Measurements from ENCODE around the gene TFAP2C. TPM values are rescaled to one million over a fixed set of nuclear protein-coding genes. Genes with fewer than 3 reads are reported as not detected.

The TFAP2C gene
- total and polyA plus RNA-seq, 9 of the 15 experiments (the other 6 are each of a cell fraction or from before 2014, with no cell fraction given), result 0.03 to 0.04 TPM; not detected in 7

- Histone ChIP-seq H3K4me3 (no peak overlapping the region), H3K9me1 (ENCODE audit: control insufficient read depth, insufficient read depth, low read length) (peaks cover 2% of the 10 kb centered on the region), H3K79me2 (ENCODE audit: control insufficient read depth, insufficient read depth, low read length) (no peaks in the 10 kb centered on the region)
- TF ChIP-seq ATF4 (CRISPR knock-in tag; IDR thresholded peaks at IDR 0.05) (no peak), IRF9 (tag; IDR thresholded peaks at IDR 0.05) (no peak), UBTF (IDR thresholded peaks at IDR 0.05; ENCODE audit: borderline replicate concordance in 1 of 2, low read depth in 2 of 2, low read length in 2 of 2) (no peak), HMG20B (CRISPR knock-in tag; IDR thresholded peaks at IDR 0.05) (no peak), ZNF507 (tag; conservative IDR thresholded peaks at IDR 0.05) (no peak), PML (IDR thresholded peaks at IDR 0.05; ENCODE audit: low read length) (no peak), SRSF3 (IDR thresholded peaks at IDR 0.05; ENCODE audit: insufficient read depth, low read length) (no peak), ZNF121 (CRISPR knock-in tag; conservative IDR thresholded peaks at IDR 0.05) (no peak), KLF16 (IDR thresholded peaks at IDR 0.05) (no peak), PCBP1 (IDR thresholded peaks at IDR 0.05; ENCODE audit: low read depth, low read length, poor library complexity, severe bottlenecking) (no peak), CEBPB (tag; IDR thresholded peaks at IDR 0.05) (no peak), SREBF2 (CRISPR knock-in tag; IDR thresholded peaks at IDR 0.05) (no peak), TFE3 (CRISPR knock-in tag; IDR thresholded peaks at IDR 0.05) (no peak), ZBTB12 (CRISPR knock-in tag; IDR thresholded peaks at IDR 0.05) (no peak)
Measured at GRCh38 chr20:56631990-56632327, 2.9 kb downstream of the TFAP2C start.

More at GRCh38 chr20:56631990-56632327, 2.9 kb downstream of the TFAP2C start:
- Histone ChIP-seq H3K27me3 (ENCODE audit: control insufficient read depth in 2 of 2, insufficient read depth in 2 of 2, low read length in 2 of 2) (peaks cover 34 to 59% of the 10 kb centered on the region in 2 experiments; a peak in 4 of 5 replicates), H4K20me1 (replicated peaks; ENCODE audit: control insufficient read depth, insufficient read depth, low read length) (no peaks in the 10 kb centered on the region), H3K36me3 (ENCODE audit: control insufficient read depth, insufficient read depth, low read length) (no peaks in the 10 kb centered on the region), H3K4me1 (replicated peaks in 1 of 2; ENCODE audit: control insufficient read depth in 2 of 2, insufficient read depth in 2 of 2, low read length in 2 of 2) (peaks cover 0 to 31% of the 10 kb centered on the region in 2 experiments; a peak in 2 of 5 replicates), H2AFZ (ENCODE audit: low read depth, low read length) (no peak overlapping the region), H3K4me2 (ENCODE audit: insufficient read depth, low read length) (no peak overlapping the region), H3K9me3 (replicated peaks; ENCODE audit: control insufficient read depth, insufficient read depth, low read depth, low read length) (no peaks in the 10 kb centered on the region), H3K9ac (ENCODE audit: insufficient read depth in 1 of 2, low read depth in 2 of 2, low read length in 2 of 2) (no peak overlapping the region), H3K27ac (ENCODE audit: extremely low read depth, low read depth, low read length) (no peak overlapping the region)
- in situ Hi-C loops (cut with MboI), result no loop called here
- CTCF ChIA-PET (ENCODE audit: low intra/inter-chr PET ratio), result no interaction called here
- POLR2A ChIA-PET, result no interaction called here
- intact Hi-C loops (cut with micrococcal nuclease), result no loop called here
- DNase-seq (ENCODE audit: extremely low read depth in 1 of 4, low spot score in 3 of 4), result no peak
- ATAC-seq, result no peak
- WGBS (ENCODE audit: insufficient coverage, low coverage, missing lambda C conversion rate), result 4% methylated on average over 5 of the region's 5 CpGs
- no peak for FAIRE-seq
- BruUV-seq (replicated peaks), result no TSS peak

All from K562 (cell line).